ENCODE results near the gene SPATA21. TPM values are rescaled to one million over a fixed set of nuclear protein-coding genes. Genes with fewer than 3 reads are reported as not detected.

SPATA21 gene
- total RNA-seq, 1 experiment from 2014 or later, result not detected

GRCh38 chr1:16441282-16441665 is 4.0 kb upstream of the SPATA21 start:
- no peak overlapping the region for H3K27ac ChIP-seq (ENCODE audit: low read length)
- H2AFZ ChIP-seq (ENCODE audit: low read length), result peak overlapping the region; percentile 93
- H3K9me2 ChIP-seq (replicated peaks; ENCODE audit: low read length), result no peaks in the 10 kb centered on the region
- H3K9ac ChIP-seq (ENCODE audit: low read length), result peak overlapping the region; percentile 87
- H3K79me2 ChIP-seq (ENCODE audit: low read length), result peaks cover 32% of the 10 kb centered on the region
- no peaks in the 10 kb centered on the region for H4K20me1 ChIP-seq (ENCODE audit: low read length)
- no peaks in the 10 kb centered on the region for H3F3A ChIP-seq (ENCODE audit: low read length, unreplicated experiment)
- H3K36me3 ChIP-seq (ENCODE audit: low read depth, low read length), result peaks cover 4% of the 10 kb centered on the region; the same call in 1 of the 2 replicates
- H3K4me1 ChIP-seq (ENCODE audit: insufficient read depth, low read length), result peaks cover 3% of the 10 kb centered on the region
- TF ChIP-seq EZH2 (IDR thresholded peaks at IDR 0.05; ENCODE audit: low read length, unreplicated experiment), result no peak
- DNase-seq (peak; percentile 39), ATAC-seq (peak; percentile 46)
- intact Hi-C loops (cut with micrococcal nuclease), result loop anchor here (5.0 kb wide), 2 partner anchors 74 to 166 kb away; partner anchors contain the start of gene SZRD1
- BruUV-seq (replicated peaks), result no TSS peak
- H3K4me2 ChIP-seq (ENCODE audit: low read length), result peak overlapping the region; percentile 89
- CTCF ChIA-PET, result no interaction called here
- H3K4me3 ChIP-seq (ENCODE audit: low read length), result peak overlapping the region; percentile 90
- no peaks in the 10 kb centered on the region for H3K27me3 ChIP-seq (ENCODE audit: low read length)
- no peaks in the 10 kb centered on the region for H3K9me3 ChIP-seq (ENCODE audit: low read length)
- POLR2A ChIA-PET (ENCODE audit: unreplicated experiment), result no interaction called here

DNA sequence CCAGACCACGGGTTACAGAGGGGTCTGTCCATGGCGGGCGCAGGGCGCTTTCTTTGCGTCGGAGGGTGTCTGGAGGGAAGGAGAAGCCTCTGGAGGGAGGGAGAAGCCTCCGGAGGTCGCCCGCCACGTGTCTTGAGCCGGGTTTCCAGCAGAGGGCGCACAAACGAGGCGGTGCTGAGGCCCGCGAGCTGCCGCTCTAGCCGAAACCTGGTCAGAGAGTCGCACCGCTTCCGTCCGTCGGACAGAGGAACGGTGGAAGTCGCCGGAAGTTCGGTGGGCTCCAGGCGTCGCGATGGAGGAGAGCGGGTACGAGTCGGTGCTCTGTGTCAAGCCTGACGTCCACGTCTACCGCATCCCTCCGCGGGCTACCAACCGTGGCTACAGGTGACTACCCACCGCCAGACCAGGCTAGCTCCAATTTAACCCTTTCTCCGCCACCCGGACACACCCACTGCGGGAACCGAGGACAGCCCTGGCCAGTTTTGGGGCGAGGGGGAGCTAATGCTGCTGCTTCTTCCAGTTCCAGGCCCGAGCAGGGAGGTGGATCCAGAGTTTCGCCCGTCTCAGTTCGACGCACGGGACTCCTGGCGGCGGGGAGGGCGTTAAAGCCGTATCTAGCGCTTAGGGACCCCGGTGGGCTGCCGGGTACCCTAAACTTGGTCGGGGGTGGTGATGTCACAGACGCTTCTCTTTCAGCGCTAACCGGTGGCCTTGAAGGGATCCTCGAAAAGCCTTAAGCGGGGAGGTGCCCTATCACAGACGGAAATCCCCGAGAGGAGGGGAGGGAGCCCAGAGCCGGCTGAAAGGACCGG is 3.5 kb upstream of the SPATA21 start, which contains the start of gene NECAP2:
Gene NECAP2, plus strand, starts transcription at position 255 of the 812 bp plus-strand sequence. Its CDS starts 38 bp downstream, at position 293.
- H3K27ac ChIP-seq (ENCODE audit: low read length), result peak within 1 kb of the TSS; percentile 19; the same call in 1 of the 2 replicates
- DNase-seq, result peak; percentile 93
- H3K4me3 ChIP-seq (ENCODE audit: low read length), result peak within 1 kb of the TSS; percentile 90
- TSS peak; percentile 76 for BruUV-seq (replicated peaks)
- H3K4me1 ChIP-seq (ENCODE audit: insufficient read depth, low read length), result peaks cover 3% of the 10 kb centered on the region
- ATAC-seq, result peak; percentile 95
- no peaks in the 10 kb centered on the region for H3K9me3 ChIP-seq (ENCODE audit: low read length)
- no peaks in the 10 kb centered on the region for H3K9me2 ChIP-seq (replicated peaks; ENCODE audit: low read length)
- H2AFZ ChIP-seq (ENCODE audit: low read length), result peak within 1 kb of the TSS; percentile 93
- H3K4me2 ChIP-seq (ENCODE audit: low read length), result peak within 1 kb of the TSS; percentile 89
- TF ChIP-seq EZH2 (IDR thresholded peaks at IDR 0.05; ENCODE audit: low read length, unreplicated experiment) (no peak), CTCF (conservative IDR thresholded peaks at IDR 0.05; ENCODE audit: low read depth, low read length) (peak; percentile 82)
- H3K27me3 ChIP-seq (ENCODE audit: low read length), result no peaks in the 10 kb centered on the region
- H3F3A ChIP-seq (ENCODE audit: low read length, unreplicated experiment), result no peaks in the 10 kb centered on the region
- ChIA-PET POLR2A (ENCODE audit: unreplicated experiment) (interaction anchor here (0.6 kb wide), 1 partner anchor 252 kb away, joined by 3 read pairs; no protein-coding TSS in a partner anchor), CTCF (no interaction called here)
- intact Hi-C loops (cut with micrococcal nuclease), result loop anchor here (5.0 kb wide), 2 partner anchors 73 to 167 kb away; partner anchors contain the start of gene SZRD1
- no peaks in the 10 kb centered on the region for H4K20me1 ChIP-seq (ENCODE audit: low read length)
- peaks cover 4% of the 10 kb centered on the region; the same call in 1 of the 2 replicates for H3K36me3 ChIP-seq (ENCODE audit: low read depth, low read length)
- H3K79me2 ChIP-seq (ENCODE audit: low read length), result peaks cover 32% of the 10 kb centered on the region
- H3K9ac ChIP-seq (ENCODE audit: low read length), result peak within 1 kb of the TSS; percentile 87

- Histone ChIP-seq H3K4me3 (ENCODE audit: low read length) (peak overlapping the region; percentile 90), H3K36me3 (ENCODE audit: low read depth, low read length) (peaks cover 2% of the 10 kb centered on the region; the same call in 1 of the 2 replicates), H4K20me1 (ENCODE audit: low read length) (no peaks in the 10 kb centered on the region), H3K79me2 (ENCODE audit: low read length) (peaks cover 32% of the 10 kb centered on the region), H3K4me2 (ENCODE audit: low read length) (peak overlapping the region; percentile 89), H3K27ac (ENCODE audit: low read length) (no peak overlapping the region), H3K9me2 (replicated peaks; ENCODE audit: low read length) (no peaks in the 10 kb centered on the region), H3K4me1 (ENCODE audit: insufficient read depth, low read length) (peaks cover 3% of the 10 kb centered on the region), H3F3A (ENCODE audit: low read length, unreplicated experiment) (no peaks in the 10 kb centered on the region), H3K27me3 (ENCODE audit: low read length) (no peaks in the 10 kb centered on the region), H2AFZ (ENCODE audit: low read length) (peak overlapping the region; percentile 93), H3K9me3 (ENCODE audit: low read length) (no peaks in the 10 kb centered on the region), H3K9ac (ENCODE audit: low read length) (peak overlapping the region; percentile 87)
- ATAC-seq, result peak; percentile 43
- peak; percentile 5 for DNase-seq
- TF ChIP-seq EZH2 (IDR thresholded peaks at IDR 0.05; ENCODE audit: low read length, unreplicated experiment) (no peak), CTCF (conservative IDR thresholded peaks at IDR 0.05; ENCODE audit: low read depth, low read length) (no peak)
- intact Hi-C loops (cut with micrococcal nuclease), result loop anchor here (5.0 kb wide), 2 partner anchors 73 to 167 kb away; partner anchors contain the start of gene SZRD1
- ChIA-PET POLR2A (ENCODE audit: unreplicated experiment) (interaction anchor here (0.6 kb wide), 1 partner anchor 251 kb away, joined by 3 read pairs; no protein-coding TSS in a partner anchor), CTCF (no interaction called here)
- BruUV-seq (replicated peaks), result TSS peak; percentile 22
Measured at GRCh38 chr1:16440131-16440469, 2.9 kb upstream of the SPATA21 start.

Data from PC-3 (cell line).